ENCODE measurements around the gene ORC5.

DNA sequence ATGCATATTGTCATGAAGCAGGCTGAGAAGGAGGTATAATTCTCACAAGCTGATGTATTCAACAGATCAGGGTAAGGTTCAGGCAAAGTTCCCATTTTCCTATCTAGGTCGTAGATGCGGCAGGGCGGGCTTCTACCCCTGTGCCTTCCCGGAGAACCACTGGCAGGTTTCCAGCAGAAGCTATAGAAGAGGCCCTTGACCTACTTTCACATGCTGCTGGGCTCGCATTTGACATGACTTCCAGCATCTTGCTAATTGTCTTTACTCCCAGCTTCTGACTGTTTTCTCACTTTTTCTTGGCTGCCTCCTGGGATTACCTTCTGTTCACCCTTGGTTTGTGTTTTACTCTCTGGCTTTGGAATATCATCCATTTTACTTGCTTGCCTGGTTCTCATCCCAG is 32.6 kb upstream of the ORC5 start:
- TF ChIP-seq, protein P1, sequence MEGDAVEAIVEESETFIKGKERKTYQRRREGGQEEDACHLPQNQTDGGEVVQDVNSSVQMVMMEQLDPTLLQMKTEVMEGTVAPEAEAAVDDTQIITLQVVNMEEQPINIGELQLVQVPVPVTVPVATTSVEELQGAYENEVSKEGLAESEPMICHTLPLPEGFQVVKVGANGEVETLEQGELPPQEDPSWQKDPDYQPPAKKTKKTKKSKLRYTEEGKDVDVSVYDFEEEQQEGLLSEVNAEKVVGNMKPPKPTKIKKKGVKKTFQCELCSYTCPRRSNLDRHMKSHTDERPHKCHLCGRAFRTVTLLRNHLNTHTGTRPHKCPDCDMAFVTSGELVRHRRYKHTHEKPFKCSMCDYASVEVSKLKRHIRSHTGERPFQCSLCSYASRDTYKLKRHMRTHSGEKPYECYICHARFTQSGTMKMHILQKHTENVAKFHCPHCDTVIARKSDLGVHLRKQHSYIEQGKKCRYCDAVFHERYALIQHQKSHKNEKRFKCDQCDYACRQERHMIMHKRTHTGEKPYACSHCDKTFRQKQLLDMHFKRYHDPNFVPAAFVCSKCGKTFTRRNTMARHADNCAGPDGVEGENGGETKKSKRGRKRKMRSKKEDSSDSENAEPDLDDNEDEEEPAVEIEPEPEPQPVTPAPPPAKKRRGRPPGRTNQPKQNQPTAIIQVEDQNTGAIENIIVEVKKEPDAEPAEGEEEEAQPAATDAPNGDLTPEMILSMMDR (IDR thresholded peaks at IDR 0.05) = no peak
- TF ChIP-seq POLR2A (IDR thresholded peaks at IDR 0.05) (no peak), EP300 (IDR thresholded peaks at IDR 0.05) (no peak)

Measured in ovary (tissue), 3 donors.